Activated CD4-positive, alpha-beta T cell treated with anti-CD3 and anti-CD28 coated beads, Interleukin-2, amount 50 U/mL, for 16 hours (primary cell): ENCODE data around the gene SLC35F3.

Experiments
- DNase-seq: peaks from one replicate; pipeline ENCODE4 v3.0.0-alpha.2; 2020

The SLC35F3 gene

GRCh38 chr1:233975486-233975885 lies 71.0 kb downstream of the SLC35F3 start:
- no peak for DNase-seq

- DNase-seq = no peak
These were observed 76.7 kb downstream of the SLC35F3 start for GRCh38 chr1:233981042-233981675.

GRCh38 chr1:233982827-233983518 lies 78.5 kb downstream of the SLC35F3 start:
- no peak for DNase-seq

GRCh38 chr1:233983811-233984210 lies 79.3 kb downstream of the SLC35F3 start:
- DNase-seq = no peak

- no peak for DNase-seq
These were observed 84.7 kb downstream of the SLC35F3 start for GRCh38 chr1:233988963-233989696.

- DNase-seq = no peak
These were observed 86.0 kb downstream of the SLC35F3 start for GRCh38 chr1:233990486-233990885.

GRCh38 chr1:233993651-233994050 lies 89.2 kb downstream of the SLC35F3 start:
- DNase-seq = peak; percentile 58

- DNase-seq = no peak
These were observed 89.6 kb downstream of the SLC35F3 start for GRCh38 chr1:233994112-233994511.

- DNase-seq = no peak
These were observed 94.0 kb downstream of the SLC35F3 start for GRCh38 chr1:233998456-233998855.

- DNase-seq = no peak
These were observed 94.4 kb downstream of the SLC35F3 start for GRCh38 chr1:233998891-233999290.

- DNase-seq = no peak
These were observed 96.1 kb downstream of the SLC35F3 start for GRCh38 chr1:234000557-234001041.

GRCh38 chr1:234001817-234002216 lies 97.3 kb downstream of the SLC35F3 start:
- DNase-seq = no peak

- no peak for DNase-seq
These were observed 100.1 kb downstream of the SLC35F3 start for GRCh38 chr1:234004591-234004990.

- no peak for DNase-seq
These were observed 103.2 kb downstream of the SLC35F3 start for GRCh38 chr1:234007684-234008083.

GRCh38 chr1:234008591-234008990 lies 104.1 kb downstream of the SLC35F3 start:
- DNase-seq = no peak

- no peak for DNase-seq
These were observed 105.2 kb downstream of the SLC35F3 start for GRCh38 chr1:234009668-234010067.

GRCh38 chr1:234014208-234014607 lies 109.7 kb downstream of the SLC35F3 start:
- no peak for DNase-seq

GRCh38 chr1:234018816-234019215 lies 114.3 kb downstream of the SLC35F3 start:
- no peak for DNase-seq

- DNase-seq = no peak
These were observed 114.9 kb downstream of the SLC35F3 start for GRCh38 chr1:234019387-234019786.

- no peak for DNase-seq
These were observed 117.8 kb downstream of the SLC35F3 start for GRCh38 chr1:234022302-234022701.

- DNase-seq = no peak
These were observed 135.1 kb downstream of the SLC35F3 start for GRCh38 chr1:234039603-234040002.

- DNase-seq = no peak
These were observed 136.2 kb downstream of the SLC35F3 start for GRCh38 chr1:234040446-234041317.

GRCh38 chr1:234044079-234044478 lies 139.6 kb downstream of the SLC35F3 start:
- no peak for DNase-seq
